Neural cell (in vitro differentiated cells): ENCODE measurements around the gene TRAPPC10.

ENCODE experiments used
- EP300 ChIP-seq: fragments of 450-650 bp; conservative IDR thresholded peaks from 2 replicates; pipeline ENCODE4 v1.6.1; 2014; ENCODE audit warnings: antibody characterized with exemption, mild to moderate bottlenecking, moderate library complexity; ENCODE audit not compliant: poor library complexity, severe bottlenecking
- RAD21 ChIP-seq: fragments of 450-650 bp; conservative IDR thresholded peaks from 2 replicates; pipeline ENCODE4 v1.6.1; 2014; ENCODE audit warnings: antibody characterized with exemption, mild to moderate bottlenecking, moderate library complexity
- TAF1 ChIP-seq: IDR thresholded peaks from 2 replicates; pipeline ENCODE4 v1.6.1; 2012; ENCODE audit warnings: low read depth
- TF ChIP-seq, protein P1 (sequence below): fragments of 450-650 bp; IDR thresholded peaks from 2 replicates; pipeline ENCODE4 v1.5.1; 2014; ENCODE audit warnings: antibody characterized with exemption, mild to moderate bottlenecking, moderate library complexity; ENCODE audit not compliant: poor library complexity, severe bottlenecking

GRCh38 chr21:44053567-44053966 is 41.5 kb downstream of the TRAPPC10 start:
- TF ChIP-seq EP300, result no peak
- TF ChIP-seq, protein P1, sequence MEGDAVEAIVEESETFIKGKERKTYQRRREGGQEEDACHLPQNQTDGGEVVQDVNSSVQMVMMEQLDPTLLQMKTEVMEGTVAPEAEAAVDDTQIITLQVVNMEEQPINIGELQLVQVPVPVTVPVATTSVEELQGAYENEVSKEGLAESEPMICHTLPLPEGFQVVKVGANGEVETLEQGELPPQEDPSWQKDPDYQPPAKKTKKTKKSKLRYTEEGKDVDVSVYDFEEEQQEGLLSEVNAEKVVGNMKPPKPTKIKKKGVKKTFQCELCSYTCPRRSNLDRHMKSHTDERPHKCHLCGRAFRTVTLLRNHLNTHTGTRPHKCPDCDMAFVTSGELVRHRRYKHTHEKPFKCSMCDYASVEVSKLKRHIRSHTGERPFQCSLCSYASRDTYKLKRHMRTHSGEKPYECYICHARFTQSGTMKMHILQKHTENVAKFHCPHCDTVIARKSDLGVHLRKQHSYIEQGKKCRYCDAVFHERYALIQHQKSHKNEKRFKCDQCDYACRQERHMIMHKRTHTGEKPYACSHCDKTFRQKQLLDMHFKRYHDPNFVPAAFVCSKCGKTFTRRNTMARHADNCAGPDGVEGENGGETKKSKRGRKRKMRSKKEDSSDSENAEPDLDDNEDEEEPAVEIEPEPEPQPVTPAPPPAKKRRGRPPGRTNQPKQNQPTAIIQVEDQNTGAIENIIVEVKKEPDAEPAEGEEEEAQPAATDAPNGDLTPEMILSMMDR, result no peak
- TF ChIP-seq TAF1, result no peak
- no peak for TF ChIP-seq RAD21
